Nucleus accumbens (tissue), 56 donors: ENCODE data around the gene ETFBKMT.
"Not testable (repeated sequence)": the region's sequence is repeated elsewhere in the genome, so short reads cannot be mapped to it uniquely, and the experiment has no call there.

Experiments used
- DNase-seq, 56 donors: peaks; one replicate each; lab custom pipeline; 2025; lab: John Stamatoyannopoulos, UW

ETFBKMT gene

GRCh38 chr12:31715283-31715825, 55.9 kb downstream of the ETFBKMT start:
- DNase-seq = no peak

- not testable (repeated sequence) for DNase-seq
These were observed 57.5 kb downstream of the ETFBKMT start for GRCh38 chr12:31716998-31717397.

GRCh38 chr12:31718542-31719198, 59.2 kb downstream of the ETFBKMT start:
- DNase-seq = not testable (repeated sequence)

- no peak for DNase-seq
These were observed 63.1 kb downstream of the ETFBKMT start for GRCh38 chr12:31722580-31722979.
